NB4 (cell line): ENCODE measurements around the gene GPR173.

Source experiments
- DNase-seq: peaks from one replicate; pipeline ENCODE4 v3.0.0; 2010; ENCODE audit warnings: low read depth
- H3K4me3 ChIP-seq: one replicate; pipeline ENCODE4 v1.5.1; 2011; ENCODE audit warnings: mild to moderate bottlenecking, low read depth, low read length, moderate library complexity
- CTCF ChIP-seq: IDR thresholded peaks from one replicate; pipeline ENCODE4 v1.5.1; 2012; ENCODE audit warnings: low read depth, low read length
- MAX ChIP-seq: IDR thresholded peaks from 2 replicates; pipeline ENCODE4 v1.6.1; 2011; ENCODE audit warnings: low read depth, low read length
- MYC ChIP-seq: IDR thresholded peaks from 2 replicates; pipeline ENCODE4 v1.6.1; 2011; ENCODE audit warnings: low read depth, low read length
- POLR2A ChIP-seq: IDR thresholded peaks from 2 replicates; pipeline ENCODE4 v1.6.1; 2011; ENCODE audit warnings: mild to moderate bottlenecking; ENCODE audit not compliant: insufficient read length; ENCODE audit errors: extremely low read depth

The GPR173 gene

DNA sequence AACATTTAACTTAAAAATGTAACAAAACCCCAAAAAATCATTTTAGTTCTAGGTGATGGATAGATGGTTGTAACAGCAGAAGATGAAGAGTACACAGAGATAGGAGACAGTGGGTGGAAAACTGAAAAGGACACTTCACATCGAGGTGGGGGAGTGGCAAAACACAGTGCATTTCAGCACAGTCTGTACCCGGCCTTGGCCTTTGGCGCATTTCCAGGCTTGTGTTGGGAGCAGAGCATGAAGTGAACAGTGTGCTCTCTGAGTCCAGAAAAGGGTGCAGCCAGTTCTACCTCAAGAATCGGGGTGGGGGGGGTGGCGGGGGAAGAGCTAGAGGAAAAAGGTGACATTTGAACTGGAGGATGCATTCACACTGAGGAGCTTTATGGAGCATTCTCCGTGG, 37.9 kb downstream of the GPR173 start:
- TF ChIP-seq MAX: no peak
- no peak overlapping the region for H3K4me3 ChIP-seq
- DNase-seq: no peak

GRCh38 chrX:53087388-53087831, 38.8 kb downstream of the GPR173 start:
- DNase-seq: no peak

GRCh38 chrX:53088136-53088974, 39.8 kb downstream of the GPR173 start:
- DNase-seq: no peak
- no peak overlapping the region for H3K4me3 ChIP-seq
- TF ChIP-seq MAX (no peak), CTCF (no peak), POLR2A (no peak), MYC (no peak)

More at GRCh38 chrX:53087388-53087831, 38.8 kb downstream of the GPR173 start:
- H3K4me3 ChIP-seq: no peak overlapping the region
- no peak for TF ChIP-seq MAX
- TF ChIP-seq POLR2A: no peak
- no peak for TF ChIP-seq CTCF
- no peak for TF ChIP-seq MYC

GRCh38 chrX:53089224-53089842, 40.7 kb downstream of the GPR173 start:
- DNase-seq: peak; percentile 54
- no peak overlapping the region for H3K4me3 ChIP-seq
- no peak for TF ChIP-seq MAX
- peak; percentile 83 for TF ChIP-seq CTCF

DNA sequence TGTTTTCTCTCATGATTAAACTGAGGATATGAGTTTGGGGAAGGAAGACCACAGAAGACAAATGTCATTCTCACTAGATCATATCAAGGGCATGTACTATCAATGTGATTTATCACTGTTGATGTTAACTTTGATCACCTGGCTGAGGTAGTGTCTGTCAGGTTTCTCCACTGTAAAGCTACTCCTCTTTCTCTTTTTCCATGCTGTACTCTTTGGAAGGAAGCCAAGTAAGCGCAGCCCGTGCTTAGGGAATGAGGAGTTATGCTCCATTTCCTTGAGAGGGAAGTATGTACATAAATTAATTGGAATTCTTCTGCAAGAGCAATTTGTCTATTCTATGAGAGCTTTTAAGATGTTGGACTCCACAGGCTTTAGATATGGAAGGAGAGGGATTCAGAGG, 41.3 kb downstream of the GPR173 start:
- no peak for TF ChIP-seq CTCF
- no peak for TF ChIP-seq POLR2A
- no peak for TF ChIP-seq MYC
- TF ChIP-seq MAX: no peak
- no peak overlapping the region for H3K4me3 ChIP-seq
- DNase-seq: no peak

DNA sequence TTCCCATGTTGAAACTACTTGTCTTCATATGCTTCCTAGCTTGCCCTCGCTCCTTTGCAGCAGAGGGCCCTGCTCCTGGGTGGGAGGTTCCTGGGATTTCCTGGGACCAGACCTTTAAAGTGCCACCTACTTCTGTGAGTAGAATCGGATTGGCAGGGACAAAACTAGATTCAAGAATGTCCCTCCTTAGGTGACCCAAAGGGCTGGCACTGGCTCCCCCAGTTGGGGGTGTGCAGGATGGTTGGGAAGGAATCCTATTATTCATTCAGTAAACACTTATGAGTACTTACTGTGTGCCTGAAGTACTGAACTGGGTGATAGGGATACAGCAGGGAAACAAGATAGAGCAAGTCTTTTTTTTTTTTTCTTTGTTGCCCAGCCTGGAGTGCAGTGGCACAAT, 42.8 kb downstream of the GPR173 start:
- TF ChIP-seq MYC (no peak), POLR2A (no peak), CTCF (no peak), MAX (no peak)
- H3K4me3 ChIP-seq: no peak overlapping the region
- no peak for DNase-seq
